Tibial nerve (tissue), 3 donors: ENCODE results near the gene TAS1R2.

Experiments
- CTCF ChIP-seq, 5 experiments: fragments of 200-600 bp in 3 of 5; fragments of 450-650 bp in 2 of 5; sonication (generic) in 3 of 5; IDR thresholded peaks; one replicate each; pipeline ENCODE4 v1.5.1; 2016 to 2019; ENCODE audit warnings: antibody characterized with exemption in 5 of 5, mild to moderate bottlenecking in 3 of 5, moderate library complexity in 2 of 5
- POLR2A ChIP-seq, 2 donors: fragments of 450-650 bp; IDR thresholded peaks; one replicate each; pipeline ENCODE4 v1.6.1; 2017; ENCODE audit warnings: antibody characterized with exemption in 2 of 2, mild to moderate bottlenecking in 2 of 2, moderate library complexity in 2 of 2

GRCh38 chr1:18900303-18900841, 40.9 kb upstream of the TAS1R2 start:
- no peak for TF ChIP-seq CTCF (IDR thresholded peaks at IDR 0.05)
- TF ChIP-seq POLR2A (IDR thresholded peaks at IDR 0.05), result no peak
